ENCODE results near the gene LRRN4.

- TF ChIP-seq CTCF (IDR thresholded peaks at IDR 0.05 in 4 of 5, conservative IDR thresholded peaks at IDR 0.05 in 1 of 5) (no peak), POLR2A (IDR thresholded peaks at IDR 0.05) (no peak)
Observed at GRCh38 chr20:6000871-6001270, 53.0 kb downstream of the LRRN4 start.

Measured in gastrocnemius medialis (tissue), 4 donors.